Body of pancreas (tissue), 4 donors: Measurements from ENCODE around the gene HOXB8.

Source experiments
- CTCF ChIP-seq, 7 experiments: fragments of 450-650 bp in 4 of 7; fragments of 200-600 bp in 3 of 7; sonication (generic) in 3 of 7; IDR thresholded peaks; one replicate each; pipeline ENCODE4 v1.5.1; 2016 to 2019; ENCODE audit warnings: antibody characterized with exemption in 7 of 7
- POLR2A ChIP-seq, 3 donors: fragments of 450-650 bp; IDR thresholded peaks; one replicate each; pipeline ENCODE4 v1.6.1; 2016; ENCODE audit warnings: antibody characterized with exemption in 3 of 3, mild to moderate bottlenecking in 2 of 3

- TF ChIP-seq POLR2A (IDR thresholded peaks at IDR 0.05) (no peak), CTCF (IDR thresholded peaks at IDR 0.05) (no peak)
Observed at GRCh38 chr17:48611213-48611612, 3.9 kb downstream of the HOXB8 start.
